GM20431 (cell line): ENCODE results near the gene PTGIS.

ENCODE experiments used
- in situ Hi-C: fragments of 300-500 bp; cut with MseI, MboI; formaldehyde crosslinking; loops from one replicate; pipeline ENCODE4 v1.15.0; 2020; ENCODE audit warnings: low sequenced_read_pairs; ENCODE audit not compliant: unreplicated experiment

Gene PTGIS

DNA sequence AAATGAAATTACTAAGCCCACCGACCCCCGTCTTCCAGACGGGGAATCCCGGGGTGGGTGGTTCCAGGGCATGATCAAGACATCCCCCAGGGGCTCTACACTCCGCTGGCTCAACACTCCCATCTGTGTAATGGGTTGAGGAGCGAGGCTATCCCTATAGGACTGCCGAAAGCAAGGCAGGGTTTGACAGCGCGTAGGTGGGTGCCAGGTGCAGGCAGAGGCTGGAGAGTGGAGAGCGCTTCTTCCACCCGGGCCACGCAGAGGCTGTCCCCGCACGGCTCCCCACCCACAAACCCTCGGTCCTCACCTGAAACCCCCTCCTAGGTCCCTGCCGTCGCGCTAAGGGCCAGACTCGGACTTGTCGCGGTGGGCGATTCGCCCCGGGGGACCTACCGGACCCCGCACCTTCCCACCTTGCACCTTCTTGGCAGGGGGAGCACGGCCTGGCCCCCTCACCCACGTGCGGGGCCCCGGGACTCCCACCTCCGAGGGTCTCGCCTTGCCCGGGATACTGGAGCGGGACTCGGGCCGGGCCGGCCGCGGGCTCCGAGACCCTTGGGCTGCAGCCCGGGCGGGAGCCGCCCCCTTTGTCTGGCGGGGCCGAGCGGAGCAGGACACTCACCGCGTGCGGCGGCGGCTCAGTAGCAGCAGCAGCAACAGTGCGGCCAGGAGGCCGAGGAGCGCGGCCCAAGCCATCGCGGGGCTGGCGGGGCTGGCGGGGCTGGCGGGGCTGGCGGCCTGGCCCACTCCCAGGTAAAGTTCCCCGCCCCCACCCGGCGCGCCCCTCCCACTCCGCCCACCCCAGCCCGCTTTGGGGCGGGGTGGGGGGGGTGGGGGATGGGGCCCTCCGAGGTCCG, at the start of gene PTGIS:
Gene PTGIS, minus strand, starts transcription at position 717 of the 857 bp plus-strand sequence. Its CDS starts 21 bp downstream, at position 696.
- in situ Hi-C loops, result no loop called here

DNA sequence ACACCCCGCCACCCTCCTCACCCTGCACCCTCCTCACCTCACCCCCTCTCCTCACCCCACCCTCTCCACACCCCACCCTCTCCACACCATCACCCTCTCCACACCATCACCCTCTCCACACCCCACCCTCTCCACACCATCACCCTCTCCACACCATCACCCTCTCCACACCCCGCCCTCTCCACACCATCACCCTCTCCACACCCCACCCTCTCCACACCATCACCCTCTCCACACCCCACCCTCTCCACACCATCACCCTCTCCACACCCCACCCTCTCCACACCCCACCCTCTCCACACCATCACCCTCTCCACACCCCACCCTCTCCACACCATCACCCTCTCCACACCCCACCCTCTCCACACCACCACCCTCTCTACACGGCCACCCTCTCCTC, 49.5 kb upstream of the PTGIS start:
- in situ Hi-C loops, result loop anchor here (10.0 kb wide), 1 partner anchor 237 kb away; no protein-coding TSS in a partner anchor

DNA sequence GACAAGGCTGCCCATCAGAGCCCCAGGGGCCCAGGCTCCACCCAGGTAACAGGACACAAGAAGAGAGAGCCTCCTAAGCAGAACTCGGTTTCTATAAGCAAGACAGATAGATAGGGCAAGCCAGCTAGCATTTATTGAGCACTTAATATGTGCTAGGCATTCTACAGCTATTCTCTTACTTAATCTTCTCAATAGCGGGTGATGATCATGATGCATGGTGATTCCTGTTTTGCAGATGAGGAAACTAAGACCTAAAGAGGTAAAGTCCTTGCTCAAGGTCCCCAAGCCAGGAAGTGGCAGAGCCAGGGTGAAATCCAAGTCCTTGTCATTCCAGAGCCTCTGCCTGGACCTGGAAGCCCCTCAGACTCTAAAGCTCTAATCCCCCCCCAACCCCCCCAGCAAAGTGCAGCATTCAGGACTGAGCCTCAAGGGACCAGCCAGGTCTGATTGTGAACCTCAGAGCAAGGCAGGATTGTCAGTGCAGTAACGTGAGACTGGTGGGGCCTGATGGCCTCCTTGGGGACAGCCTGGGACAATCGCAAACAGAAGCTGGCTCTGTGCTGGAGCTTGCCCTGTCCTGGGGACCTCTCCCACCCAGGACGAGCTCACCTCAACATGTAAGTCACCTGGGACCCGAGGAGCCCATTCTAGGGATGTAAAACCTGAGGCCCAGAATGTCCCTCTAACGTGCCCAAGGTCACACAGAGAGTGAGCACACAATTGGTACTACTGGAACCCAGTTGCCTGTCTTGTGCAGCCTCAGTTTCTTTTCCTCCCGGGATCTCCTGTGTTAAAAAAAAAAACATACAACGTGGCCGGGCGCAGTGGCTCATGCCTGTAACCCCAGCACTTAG, 48.4 kb upstream of the PTGIS start:
- in situ Hi-C loops, result loop anchor here (10.0 kb wide), 1 partner anchor 238 kb away; no protein-coding TSS in a partner anchor

DNA sequence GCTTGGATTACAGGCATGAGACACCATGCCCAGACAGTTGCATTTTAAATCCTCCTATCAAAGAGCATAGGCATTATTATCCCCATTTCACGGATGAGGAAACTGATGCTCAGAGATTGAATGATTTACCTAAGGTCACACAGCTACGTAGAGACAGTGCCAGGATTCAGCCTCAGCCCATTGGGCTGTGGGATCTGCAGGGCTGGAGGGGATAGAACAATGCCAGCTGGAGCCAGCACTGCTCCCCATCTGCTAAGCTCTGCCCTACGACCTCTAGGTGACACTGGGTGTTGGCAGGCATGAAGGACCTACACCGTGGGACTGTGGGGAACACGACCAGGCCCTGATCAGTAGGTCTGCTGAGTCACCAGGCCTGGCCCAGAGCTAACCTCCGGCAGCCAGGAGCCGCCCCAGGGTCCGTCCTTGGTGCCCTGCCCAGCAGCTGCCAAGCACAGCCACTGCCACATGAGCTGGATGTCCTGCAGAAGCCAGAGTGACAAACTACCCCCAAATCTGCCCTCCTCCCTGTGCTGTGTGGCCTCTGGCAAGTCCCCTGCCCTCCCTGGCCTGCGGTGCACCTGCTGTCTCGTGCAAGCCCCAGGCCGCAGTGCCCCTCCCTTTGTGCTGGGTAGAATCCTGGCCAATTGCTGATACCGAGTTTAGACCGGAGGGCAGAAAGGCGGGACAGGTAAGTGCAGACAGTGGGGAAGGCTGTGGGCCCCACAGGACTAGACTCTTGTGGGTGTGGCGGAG, 47.6 kb upstream of the PTGIS start:
- in situ Hi-C loops, result loop anchor here (10.0 kb wide), 1 partner anchor 239 kb away; no protein-coding TSS in a partner anchor

DNA sequence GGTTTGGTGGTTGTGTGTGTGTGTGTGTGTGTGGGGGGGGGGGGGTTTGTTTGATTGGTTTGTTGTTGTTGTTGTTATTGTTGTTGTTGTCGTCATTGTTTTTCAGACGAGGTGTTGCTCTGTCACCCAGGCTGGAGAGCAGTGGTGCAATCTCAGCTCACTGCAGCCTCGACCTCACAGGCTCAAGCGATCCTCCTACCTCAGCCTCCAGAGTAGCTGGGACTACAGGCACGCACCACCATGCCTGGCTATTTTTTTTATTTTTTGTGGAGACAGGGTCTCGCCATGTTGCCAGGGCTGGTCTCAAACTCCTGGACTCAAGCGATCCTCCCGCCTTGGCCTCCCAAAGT, 47.1 kb upstream of the PTGIS start:
- in situ Hi-C loops, result loop anchor here (10.0 kb wide), 1 partner anchor 240 kb away; no protein-coding TSS in a partner anchor

DNA sequence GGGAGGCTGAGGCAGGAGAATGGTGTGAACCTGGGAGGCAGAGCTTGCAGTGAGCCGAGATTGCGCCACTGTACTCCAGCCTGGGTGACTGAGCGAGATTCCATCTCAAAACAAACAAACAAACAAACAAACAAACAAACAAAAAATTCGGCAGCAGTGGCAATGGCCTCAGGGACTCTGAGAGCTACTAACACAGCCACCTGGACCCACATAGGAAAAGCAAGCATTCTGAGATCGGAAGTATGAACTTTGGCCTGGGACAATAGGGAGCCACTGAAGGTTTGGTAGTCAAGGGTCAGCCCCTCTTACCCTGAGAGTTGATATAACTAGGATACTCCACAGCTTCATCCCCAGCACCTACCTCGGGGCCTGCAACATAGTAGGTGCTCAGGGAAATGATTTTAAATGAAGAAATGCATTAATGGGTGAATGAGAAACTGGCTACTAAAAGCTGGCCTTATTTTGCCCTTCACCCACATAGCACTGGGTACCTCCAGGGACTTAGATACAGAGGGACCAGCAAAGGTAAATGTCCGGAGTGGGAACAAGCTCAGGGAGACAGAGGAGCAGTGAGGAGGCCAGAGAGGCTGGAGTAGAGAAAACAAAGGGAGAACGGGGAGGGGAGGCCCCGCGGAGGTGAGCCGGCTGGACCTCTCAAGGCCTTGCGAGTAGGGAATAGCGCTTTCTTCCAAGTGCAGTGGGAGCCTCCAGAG, 46.6 kb upstream of the PTGIS start:
- in situ Hi-C loops, result loop anchor here (10.0 kb wide), 1 partner anchor 240 kb away; no protein-coding TSS in a partner anchor

DNA sequence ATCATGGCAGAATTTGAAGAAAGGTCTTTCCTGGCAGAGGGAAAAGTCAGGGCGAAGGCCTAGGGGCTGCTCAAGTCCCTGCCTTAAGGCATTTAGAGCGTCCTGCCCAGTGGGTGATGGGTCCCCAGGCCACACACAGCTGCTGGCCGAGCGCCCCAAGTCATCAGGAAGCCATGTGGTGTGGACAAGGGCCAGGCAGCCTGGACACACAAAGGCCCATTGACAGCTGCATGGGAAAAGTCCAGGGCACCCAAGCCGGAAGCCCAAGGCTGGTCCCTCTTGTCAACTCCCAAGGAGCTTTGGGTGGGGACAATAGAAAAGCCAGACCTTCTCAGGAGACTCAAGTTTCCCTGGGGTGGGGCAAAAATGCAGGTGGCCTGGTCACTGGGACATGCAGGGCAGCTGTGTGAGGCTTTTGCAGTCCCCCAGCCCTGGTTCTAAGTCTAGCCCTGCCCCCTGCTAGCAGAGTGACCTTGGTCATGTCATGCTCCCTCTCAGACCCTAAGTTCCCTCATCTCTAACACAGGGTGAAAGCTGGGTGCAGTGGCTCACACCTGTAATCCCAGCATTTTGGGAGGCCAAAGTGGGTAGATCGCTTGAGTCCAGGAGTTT, 44.3 kb upstream of the PTGIS start:
- in situ Hi-C loops, result loop anchor here (10.0 kb wide), 1 partner anchor 243 kb away; no protein-coding TSS in a partner anchor

DNA sequence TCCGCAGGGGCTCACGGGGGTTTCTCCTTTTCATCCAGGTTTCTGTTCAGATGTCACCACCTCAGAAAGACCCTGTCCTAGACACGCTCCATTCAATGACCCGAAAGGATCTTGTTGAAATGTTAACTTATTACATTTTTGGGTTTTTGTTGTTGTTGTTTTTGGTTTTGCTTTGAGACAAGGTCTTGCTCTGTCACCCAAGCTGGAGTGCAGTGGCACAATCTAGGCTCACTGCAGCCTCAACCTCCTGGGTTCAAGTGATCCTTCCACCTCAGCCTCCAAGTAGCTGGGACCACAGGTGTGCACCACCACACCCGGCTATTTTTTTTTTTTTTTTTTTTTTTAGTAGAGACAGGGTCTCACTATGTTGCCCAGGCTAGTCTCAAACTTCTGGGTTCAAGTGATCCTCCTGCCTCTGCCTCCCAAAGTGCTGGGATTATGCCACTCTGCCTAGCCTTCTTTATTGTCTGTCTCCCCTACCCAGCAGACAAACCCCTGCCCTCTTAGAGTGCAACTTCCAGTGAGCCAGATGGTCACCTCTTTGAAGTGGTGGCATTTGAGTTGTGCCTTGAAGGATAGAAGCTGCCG, 43.7 kb upstream of the PTGIS start:
- in situ Hi-C loops, result loop anchor here (10.0 kb wide), 1 partner anchor 243 kb away; no protein-coding TSS in a partner anchor

DNA sequence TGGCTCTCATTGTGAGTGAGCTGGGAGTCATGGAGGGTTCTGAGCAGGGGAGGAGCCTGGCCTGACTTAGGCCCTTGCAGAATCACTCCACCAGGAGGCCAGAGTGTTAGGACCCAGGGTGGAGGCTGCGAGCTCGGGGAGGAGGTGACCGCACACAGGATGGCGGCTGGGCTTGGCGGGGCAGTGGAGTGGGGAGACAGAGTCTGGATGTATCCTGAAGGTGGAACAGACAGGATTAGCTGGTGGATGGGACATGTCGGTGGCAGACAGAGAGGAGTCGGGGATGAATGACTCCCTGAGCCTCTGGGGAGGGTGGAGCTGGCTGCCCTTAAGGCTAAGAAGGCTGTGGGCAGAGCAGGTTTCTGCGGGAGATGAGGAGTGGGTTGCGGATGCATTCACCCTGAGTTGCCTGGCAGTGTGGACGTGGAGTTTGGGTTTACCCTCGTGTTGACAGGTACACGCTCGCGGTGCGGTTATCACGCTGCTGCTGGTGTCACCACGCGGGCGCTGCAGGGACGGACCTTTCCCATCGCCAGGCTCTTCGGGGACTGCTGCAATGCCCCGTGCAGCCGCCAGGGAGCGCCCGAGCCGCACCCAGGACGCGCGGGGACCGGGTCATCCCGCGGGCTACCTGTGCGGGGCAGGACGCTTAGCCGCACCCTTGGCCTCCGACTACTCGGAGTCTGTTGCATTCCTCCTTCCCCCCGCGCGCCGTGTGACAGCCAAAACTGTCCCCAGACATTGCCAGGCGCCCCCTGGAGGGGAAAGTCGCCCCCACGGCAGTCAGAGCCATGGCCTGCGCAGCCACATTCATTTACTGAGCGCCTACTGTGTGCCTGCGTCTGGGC, 43.0 kb upstream of the PTGIS start:
- in situ Hi-C loops, result loop anchor here (10.0 kb wide), 1 partner anchor 244 kb away; no protein-coding TSS in a partner anchor

DNA sequence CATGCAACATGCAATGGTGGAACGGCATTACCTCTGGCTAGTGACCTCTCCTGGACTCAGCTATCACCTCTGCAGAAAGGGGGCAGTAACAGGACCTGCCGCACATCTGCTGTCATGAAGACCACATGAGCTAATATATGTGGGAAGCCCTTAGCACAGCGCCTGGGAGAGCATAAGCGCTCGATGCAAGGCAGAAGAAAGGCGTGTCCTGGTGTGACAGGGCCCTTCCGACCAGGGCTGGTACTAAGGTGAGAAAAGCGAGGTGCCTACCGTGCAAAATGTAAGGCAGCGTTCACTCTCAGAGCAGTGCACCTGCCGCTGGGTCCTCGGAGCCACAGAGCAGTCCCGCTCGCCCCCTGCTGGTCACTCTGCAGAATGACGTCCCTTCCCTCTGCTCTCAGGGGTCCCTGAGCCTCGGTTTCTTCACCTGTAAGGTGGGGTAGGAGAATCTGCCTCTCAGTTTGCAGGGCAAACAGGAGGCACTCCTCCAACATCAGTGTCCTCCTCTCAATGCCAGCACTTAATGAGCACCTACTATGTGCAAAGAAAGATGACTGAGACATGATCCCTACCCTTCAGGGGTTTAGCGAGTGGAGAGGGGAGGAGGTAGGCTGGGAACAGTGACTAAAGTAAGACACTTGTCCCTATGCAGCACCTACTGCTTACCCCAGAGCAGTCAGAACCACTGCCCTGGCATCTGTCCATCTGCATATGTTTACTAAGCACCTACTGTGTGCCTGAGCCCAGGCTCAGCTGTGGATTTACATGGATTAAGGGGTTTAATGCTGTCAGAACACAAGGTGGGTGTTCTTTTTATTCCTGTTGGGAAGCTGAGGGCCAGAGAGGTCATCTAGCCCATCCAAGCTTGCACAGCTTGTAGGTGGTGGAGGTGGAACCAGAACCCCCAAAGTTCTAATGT, 41.1 kb upstream of the PTGIS start:
- in situ Hi-C loops, result no loop called here

DNA sequence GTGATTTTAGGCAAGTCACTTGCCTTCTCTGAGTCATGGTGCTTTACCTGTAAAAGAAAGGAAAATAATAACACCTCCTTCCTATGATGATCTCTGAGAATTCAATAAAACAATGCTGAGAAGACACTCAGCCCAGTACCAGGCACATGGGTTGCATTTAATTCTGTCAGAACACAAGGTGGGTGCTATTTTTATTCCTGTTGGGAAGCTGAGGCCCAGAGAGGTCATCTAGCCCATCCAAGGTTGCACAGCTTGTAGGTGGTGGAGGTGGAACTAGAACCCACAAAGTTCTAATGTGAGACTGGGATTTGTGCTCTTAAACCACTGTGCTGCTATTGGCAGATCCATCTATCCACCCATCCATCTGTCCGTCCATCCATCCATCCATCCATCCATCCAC, 39.6 kb upstream of the PTGIS start:
- in situ Hi-C loops, result no loop called here

DNA sequence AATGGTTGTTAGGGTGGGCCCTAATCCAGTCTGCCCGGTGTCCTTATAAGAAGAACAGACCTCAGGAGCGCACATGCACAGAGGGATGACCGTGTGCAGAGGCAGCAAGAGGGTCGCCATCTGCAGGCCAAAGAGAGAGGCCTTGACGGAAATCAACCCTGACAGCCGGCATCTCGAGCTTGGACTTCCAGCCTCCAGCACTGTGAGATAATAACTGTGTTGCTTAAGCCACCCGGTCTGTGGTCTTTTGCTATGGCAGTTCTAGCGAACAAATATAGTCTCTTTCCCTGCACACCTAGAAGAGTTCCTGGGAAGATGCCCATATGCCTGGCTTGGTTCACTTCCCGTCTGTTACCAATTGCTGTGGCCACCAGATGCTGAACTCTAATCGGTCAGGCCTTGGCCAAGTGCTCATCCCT, 35.3 kb upstream of the PTGIS start:
- in situ Hi-C loops, result no loop called here

DNA sequence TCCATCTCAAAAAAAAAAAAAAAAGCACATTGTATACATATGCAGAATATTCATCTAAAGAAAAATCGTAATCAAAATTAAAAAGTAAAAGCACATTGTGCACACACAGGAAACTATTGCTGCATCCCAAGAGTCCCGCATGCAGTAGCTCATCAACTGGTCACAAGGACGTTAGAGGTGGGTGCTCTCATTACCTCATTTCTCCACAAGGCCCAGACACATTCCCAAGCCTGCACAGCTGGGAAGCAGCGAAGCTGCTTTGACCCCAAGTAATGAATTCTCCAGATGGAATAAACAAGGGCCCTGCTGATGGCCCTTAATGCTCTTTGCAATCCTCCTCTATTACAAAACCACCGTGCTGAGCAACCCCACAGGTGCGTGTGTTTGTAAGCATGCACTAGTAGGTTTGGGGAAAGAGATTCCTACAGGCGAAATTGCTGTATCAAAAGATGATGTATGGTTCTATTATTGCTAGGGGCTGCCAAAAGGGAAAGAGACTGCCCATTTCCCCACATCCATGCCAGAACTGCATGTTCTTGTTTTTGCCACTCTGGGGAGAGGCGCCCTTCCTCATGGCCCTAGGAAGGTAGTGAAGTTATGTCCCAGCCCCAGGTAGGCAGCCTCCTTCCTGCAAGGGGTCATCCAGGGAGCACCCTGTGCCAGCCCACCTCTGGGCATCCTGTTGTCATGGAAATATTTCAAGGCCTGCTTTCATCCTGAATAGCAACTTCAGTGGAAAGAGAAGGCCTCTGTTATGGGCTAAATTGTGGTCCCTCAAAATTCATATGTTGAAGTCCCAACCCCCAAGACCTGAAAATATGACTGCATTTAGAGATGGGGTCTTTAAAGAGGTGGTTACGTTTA, 34.6 kb upstream of the PTGIS start:
- in situ Hi-C loops, result no loop called here

DNA sequence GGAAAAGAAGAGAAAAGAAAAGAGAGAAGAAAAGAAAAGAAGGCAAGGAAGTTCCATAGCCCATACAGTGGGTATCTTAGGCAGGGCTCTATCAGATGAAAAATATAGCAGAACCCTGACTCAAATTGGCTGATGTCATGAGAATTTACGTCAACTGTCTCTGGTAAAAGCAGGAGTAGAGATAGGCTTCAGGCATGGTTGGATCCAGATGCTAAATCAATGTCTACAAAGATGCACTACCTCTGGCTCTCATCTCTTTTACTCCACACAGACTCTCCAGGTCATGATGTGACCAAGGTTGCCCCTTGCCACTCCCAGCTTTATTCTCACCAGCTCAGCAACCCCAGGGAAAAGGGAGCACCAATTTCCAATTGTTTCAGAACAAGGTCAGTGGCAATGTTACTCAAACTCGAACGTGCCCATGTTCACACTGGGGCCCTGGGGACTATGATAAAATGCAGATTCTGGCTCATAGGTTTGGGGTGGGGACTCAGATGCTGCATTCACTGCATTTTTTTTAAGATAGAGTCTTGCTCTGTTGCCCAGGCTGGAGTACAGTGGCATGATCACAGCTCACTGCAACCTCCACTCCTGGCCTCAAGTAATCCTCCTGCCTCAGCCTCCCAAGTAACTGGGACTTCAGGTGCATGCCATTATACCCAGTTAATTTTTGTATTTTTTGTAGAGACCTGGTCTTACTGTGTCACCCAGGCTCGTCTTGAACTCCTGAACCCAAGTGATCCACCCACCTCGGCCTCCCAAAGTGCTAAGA, 33.4 kb upstream of the PTGIS start:
- in situ Hi-C loops, result no loop called here

DNA sequence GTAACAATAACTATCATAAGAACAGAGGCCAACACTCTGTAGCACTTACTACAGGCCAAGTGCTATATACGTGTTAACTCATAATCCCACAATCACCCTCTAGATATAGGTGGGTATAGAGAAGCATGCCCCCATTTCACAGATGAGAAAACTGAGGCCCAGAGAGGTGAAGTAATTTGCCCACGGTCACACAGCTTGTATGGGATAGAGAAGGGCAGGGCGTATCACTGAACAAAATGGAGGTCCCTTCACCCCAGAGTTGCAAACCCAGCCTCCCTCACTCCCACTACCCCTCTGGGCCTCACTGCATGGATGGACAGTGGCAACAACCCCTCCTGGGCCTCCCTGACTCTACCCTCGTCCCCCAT, 31.8 kb upstream of the PTGIS start:
- in situ Hi-C loops, result no loop called here
